SW 1271 (cell line): ENCODE data around the gene MCF2L.

ENCODE experiments used
- DNase-seq, 2 experiments: peaks; one replicate each; lab custom pipeline; 2025; lab: John Stamatoyannopoulos, UW

Gene MCF2L

GRCh38 chr13:113082198-113083021, 113.4 kb downstream of the MCF2L start:
- DNase-seq: no peak

DNA sequence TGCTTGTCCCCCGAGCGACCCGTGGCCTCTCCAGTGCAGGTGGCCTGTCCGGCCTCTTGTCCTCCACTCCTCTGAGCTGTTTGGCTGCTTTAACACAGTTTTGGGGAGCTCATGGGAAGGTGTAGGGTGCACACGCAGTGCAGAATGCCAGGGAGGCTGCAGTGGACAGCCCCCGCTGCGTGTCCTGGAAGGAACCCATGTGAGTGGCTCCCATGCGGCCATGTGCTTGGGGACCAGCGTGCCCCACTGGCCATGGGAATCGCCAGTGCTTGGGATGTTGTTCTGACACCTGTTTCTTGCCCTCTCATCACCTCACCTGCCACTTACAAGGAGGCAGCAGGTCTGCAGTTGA, 114.0 kb downstream of the MCF2L start:
- DNase-seq: no peak

- DNase-seq: no peak
These were observed 114.5 kb downstream of the MCF2L start for GRCh38 chr13:113083402-113084061.

DNA sequence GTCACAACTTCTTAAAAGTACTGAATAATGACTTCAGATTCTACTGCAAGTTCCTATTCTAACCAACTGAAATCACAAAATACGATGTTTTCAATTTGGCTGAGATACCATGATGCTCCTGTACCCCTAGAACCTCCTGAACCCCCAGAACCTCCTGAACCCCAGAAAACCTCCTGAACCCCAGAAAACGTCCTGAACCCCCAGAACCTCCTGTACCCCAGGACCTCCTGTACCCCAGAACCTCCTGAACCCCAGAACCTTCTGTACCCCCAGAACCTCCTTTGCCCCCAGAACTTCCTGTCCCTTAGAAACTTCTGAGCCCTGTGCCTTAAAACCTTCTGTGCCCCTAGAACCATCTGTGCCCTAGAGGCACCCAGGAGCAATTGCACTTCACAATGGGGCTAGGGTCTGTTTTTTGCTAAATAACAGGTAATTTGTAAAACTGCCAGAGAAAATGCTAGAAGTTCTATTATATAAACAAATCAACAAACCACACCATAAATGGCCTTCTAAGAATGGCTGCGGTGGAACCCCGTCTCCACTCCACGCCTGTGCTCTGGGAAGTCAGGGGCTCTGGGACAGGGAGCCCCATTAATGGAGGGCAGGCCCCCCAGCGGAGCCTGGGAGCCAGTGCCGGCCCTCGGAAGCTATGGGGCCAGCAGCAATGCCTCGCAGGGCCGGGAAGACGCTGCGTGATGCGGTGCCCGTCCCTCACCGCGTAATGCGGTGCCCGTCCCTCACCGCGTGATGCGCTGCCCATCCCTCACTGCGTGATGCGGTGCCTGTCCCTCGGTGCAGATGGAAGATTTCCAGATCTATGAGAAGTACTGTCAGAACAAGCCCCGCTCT, 115.3 kb downstream of the MCF2L start:
- DNase-seq: no peak

- DNase-seq: no peak
These were observed 116.0 kb downstream of the MCF2L start for GRCh38 chr13:113084943-113085540.

- no peak for DNase-seq
These were observed 117.2 kb downstream of the MCF2L start for GRCh38 chr13:113086031-113086750.

DNA sequence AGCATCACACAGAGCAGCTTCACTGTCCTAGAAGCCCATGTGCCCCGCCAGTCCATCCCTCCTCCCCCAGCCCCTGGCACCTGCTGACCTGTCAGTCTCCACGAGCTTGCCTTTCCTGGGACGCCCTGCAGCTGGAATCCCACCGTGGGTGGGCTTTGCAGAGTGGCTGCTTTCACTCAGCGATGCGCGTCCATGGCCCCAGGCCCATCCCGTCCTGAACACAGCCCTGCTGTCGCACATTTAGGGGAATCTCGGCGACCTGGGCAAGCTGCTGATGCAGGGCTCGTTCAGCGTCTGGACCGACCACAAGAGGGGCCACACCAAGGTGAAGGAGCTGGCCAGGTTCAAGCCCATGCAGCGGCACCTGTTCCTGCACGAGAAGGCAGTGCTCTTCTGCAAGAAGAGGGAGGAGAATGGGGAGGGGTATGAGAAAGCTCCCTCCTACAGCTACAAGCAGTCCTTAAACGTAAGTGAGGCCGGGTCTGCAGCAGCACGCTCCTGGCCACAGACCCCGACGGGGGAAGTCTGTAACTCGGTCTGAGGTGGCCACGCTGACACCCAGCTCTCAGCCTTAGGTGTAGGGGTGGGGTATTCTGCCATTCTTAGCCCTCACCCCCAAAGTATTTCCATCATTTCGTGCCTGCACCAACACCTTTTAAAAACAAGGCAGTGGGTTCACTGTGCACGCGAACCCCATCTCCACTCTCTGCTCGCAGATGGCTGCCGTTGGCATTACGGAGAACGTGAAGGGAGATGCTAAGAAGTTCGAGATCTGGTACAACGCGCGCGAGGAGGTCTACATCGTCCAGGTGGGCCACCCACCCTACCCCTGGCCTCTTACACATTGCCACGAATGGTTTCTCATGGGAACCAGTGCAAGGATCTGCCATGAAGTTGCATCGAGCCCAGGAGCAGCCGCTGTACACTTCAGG, 118.2 kb downstream of the MCF2L start:
- DNase-seq: no peak

DNA sequence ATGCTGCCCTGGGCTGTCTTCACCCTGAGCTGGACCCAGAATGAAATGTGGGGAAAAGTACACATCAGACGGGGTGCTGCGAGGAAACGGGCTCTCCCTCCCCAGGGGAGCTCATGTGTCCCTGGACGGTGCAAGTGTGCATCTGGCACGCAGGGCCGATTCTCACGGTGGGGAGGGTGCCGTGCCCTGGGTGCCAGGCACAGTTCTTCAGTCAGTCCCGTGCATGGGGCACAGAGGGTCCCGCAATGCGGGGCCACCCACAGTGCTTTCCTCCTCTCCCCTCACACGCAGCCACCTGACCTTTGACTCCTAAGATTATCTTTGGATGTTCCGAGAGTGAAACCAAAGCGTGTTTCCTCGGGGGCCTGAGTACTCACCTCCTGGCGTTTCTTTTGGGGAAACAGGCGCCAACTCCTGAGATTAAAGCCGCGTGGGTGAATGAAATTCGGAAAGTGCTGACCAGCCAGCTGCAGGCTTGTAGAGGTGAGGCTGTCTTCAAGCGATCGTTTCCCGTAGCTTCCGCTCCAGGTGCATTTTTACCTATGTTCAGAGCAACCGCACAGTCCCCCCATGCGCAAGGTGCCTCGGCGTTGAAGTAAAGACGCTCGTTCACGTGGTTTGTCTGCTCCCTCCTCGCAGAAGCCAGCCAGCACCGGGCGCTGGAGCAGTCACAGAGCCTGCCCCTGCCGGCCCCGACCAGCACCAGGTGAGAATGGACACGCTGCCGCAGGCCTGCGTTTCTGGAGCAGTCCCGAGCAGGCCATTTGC, 119.1 kb downstream of the MCF2L start:
- no peak for DNase-seq

DNA sequence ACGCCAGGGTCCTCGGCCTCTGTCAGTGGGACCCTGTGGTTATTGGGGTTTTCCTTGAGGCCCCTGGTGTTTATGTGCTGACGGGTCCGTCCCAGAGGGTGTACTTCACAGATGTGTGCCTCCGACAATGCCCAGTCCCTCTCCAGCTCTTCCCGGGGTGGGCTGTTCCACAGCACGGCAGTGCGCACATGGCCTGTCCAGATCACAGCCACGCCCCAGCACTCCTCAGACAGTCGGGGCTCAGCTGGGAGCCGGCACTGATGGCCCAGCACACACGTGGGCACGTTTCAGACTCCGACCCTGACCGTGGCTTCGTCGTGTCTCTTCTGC, 119.6 kb downstream of the MCF2L start:
- DNase-seq: no peak

GRCh38 chr13:113089693-113090414, 120.8 kb downstream of the MCF2L start:
- no peak for DNase-seq

DNA sequence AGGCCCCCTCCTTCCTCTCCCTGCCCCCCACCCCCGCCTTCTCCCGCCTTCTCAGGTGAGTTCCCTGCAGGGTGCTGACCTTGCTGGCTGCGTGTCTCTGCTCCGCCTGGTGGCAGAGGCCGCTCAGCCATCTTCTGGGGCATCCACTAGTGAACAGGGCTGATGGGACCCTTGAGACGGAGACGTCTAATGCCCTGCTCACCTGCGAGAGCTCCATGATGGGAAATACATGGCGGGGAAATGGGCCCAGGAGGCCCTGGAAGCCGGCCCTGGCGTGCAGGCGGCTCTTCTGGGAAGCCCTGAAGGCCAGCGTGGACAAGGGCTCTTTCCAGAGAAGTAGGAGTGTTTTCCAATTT, 121.4 kb downstream of the MCF2L start:
- no peak for DNase-seq

DNA sequence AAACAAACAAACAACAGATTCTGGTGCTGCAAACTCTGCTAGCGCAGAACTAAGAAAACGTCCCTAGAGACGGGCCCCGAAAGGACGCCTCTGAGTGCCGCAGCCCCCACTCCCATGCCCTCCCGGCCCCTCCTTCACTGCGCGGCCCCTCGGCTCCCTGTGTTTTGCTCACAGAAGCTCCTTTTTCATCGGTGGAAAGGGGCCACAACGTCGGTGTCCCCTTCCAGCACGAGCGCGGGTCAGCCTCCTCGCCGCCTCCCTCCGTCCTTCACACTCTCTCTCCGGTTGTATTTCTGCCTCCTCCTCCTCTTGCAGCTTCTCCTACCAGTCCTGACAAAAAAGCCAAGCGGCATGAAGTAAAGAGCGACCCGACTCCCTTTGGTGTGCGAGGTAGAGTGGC, 121.8 kb downstream of the MCF2L start:
- no peak for DNase-seq

DNA sequence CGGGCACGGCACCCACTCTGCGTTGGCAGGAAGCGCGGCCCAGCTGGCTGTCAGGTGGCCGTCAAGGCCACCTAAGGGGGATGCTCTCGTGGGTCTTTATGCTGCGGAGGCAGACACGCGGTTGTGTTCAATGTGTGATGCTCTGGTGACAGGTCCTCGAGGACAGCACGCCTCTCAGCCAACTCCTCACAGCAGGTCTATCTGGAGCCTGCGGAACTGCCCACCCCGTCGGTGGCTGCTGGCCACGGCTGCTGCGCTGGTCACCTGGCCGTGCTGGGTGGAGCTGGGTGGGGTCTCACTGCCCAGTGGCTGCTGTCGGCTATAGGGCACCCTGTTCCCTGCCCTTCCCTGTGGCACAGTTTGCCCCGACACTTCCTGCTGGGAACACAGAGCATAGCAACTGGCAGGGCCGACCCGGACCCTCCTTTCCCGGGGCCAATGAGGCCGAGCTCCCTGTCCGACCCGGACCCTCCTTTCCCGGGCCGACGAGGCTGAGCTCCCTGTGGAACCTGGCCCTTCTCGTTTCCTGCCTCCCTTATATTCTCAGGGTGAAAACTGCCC, 122.3 kb downstream of the MCF2L start:
- DNase-seq: no peak

DNA sequence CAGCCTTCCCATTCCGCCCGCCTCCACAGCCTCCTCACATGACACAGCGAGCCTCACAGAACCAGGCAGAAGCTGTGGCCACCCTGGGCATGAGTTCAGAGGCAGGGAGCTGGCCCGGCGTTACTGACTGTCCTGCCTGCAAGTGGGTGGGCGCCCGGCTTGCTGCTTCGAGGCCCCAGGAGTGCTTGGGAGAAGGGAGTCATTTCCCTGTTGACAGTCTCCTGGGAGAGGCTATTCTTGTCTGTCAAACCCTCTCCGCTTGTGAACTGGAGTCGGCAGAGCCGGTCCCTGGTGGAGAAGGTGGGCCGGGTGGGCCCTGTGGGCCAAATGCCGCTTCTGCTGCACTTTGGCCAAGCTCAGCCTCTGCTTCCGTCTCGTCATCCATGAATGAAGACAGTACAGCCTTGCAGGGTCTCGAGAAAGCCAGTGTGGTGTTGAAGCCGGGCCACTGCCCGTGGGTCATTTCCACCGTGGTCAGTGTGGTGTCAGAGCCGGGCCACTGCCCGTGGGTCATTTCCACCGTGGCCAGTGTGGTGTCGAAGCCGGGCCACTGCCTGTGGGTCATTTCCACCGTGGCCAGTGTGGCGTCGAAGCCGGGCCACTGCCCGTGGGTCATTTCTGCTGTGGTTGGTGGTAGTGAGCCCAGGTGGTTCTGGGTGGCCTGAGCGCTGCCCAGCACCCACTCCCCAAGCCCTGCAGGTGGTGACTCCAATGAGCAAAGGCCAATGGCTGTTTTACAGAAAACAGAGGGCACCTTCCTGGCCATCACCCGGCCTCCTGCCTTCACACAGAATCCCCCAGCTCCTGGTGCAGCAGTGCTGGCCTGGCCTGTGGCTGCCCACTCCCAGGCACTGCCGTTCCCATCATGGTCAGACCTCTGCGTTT, 123.1 kb downstream of the MCF2L start:
- DNase-seq: no peak

DNA sequence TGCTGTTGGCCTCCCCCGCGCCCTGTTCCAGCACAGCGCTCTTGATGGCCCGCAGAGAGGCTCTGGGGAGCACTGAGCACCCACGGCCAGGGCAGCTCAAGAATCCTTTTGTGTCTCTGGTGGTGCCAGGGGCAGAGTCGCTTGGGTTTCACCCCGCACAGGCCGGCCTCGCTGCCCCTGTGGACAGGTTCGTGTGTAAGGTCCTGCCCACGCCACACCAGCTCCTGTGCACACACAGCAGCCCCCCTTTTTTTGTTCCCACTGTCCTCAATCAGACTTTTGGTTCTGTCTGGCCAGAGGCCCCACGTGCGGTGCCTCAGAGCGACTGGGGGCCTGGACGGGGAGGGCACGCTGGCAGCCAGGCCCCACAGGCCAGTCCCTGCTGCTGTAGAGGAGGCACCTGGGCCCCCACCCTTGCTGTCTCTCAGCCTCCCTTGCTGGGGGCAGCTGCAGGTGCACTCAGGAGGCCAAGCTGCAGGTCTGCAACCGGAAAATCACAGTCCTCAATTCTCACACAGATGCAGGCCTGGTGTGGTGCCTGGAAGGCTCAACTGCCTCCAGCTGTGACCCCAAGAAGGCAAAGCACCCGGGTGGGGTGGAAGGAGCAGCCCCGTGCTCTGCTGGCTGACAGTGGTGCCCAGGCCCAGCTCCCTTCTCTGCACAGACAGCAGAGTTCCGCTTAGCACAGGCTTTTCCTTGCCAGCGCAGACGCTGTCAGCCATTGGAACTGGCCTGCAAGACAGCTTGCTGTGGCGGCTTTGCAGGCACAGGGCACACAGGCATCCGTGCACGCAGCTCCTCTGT, 124.0 kb downstream of the MCF2L start:
- no peak for DNase-seq

- no peak for DNase-seq
These were observed 124.8 kb downstream of the MCF2L start for GRCh38 chr13:113093580-113094409.
